H1 (cell line): ENCODE data around the gene STT3B. TPM values are rescaled to one million over a fixed set of nuclear protein-coding genes. Genes with fewer than 3 reads are reported as not detected.

Source experiments
- CTCF ChIA-PET: fragments of 300-600 bp; sonication (Branson Sonifier 250); formaldehyde crosslinking; loops from one replicate; lab custom pipeline; 2021; ENCODE audit not compliant: partially characterized antibody; lab: Charles Lee
- POLR2A ChIA-PET: fragments of 300-600 bp; sonication (Branson Sonifier 250); formaldehyde crosslinking; loops from one replicate; lab custom pipeline; 2021; ENCODE audit warnings: inconsistent platforms; ENCODE audit not compliant: partially characterized antibody; lab: Charles Lee
- DNase-seq, 2 experiments: peaks; one replicate each; pipeline versions ENCODE4 v3.0.0 to v3.0.0-alpha.2; 2010 to 2022; ENCODE audit warnings: low spot score in 2 of 2, low read depth in 1 of 2, mixed read lengths in 1 of 2
- FAIRE-seq: peaks from 2 replicates; lab custom pipeline; 2011; peaks lifted over from hg19 to GRCh38; lab: Jason Lieb, UNC
- H2AFZ ChIP-seq: 2 replicates; pipeline ENCODE4 v1.8.1; 2012; ENCODE audit warnings: low read length, inconsistent platforms
- H2AK5ac ChIP-seq: 2 replicates; pipeline ENCODE4 v1.6.1; 2013; ENCODE audit warnings: low read depth, low read length
- H2BK120ac ChIP-seq: replicated peaks from 2 replicates; pipeline ENCODE3; 2013; ENCODE audit warnings: low read depth, low read length, inconsistent platforms
- H2BK12ac ChIP-seq: 2 replicates; pipeline ENCODE4 v1.6.1; 2013; ENCODE audit warnings: low read depth, low read length
- H2BK15ac ChIP-seq: 2 replicates; pipeline ENCODE4 v1.6.1; 2013; ENCODE audit warnings: low read length
- H2BK20ac ChIP-seq: 2 replicates; pipeline ENCODE4 v1.6.1; 2013; ENCODE audit warnings: low read length
- H2BK5ac ChIP-seq: 2 replicates; pipeline ENCODE4 v1.6.1; 2013; ENCODE audit warnings: low read depth, low read length
- H3K14ac ChIP-seq: 2 replicates; pipeline ENCODE4 v1.6.1; 2013; ENCODE audit warnings: inconsistent platforms; ENCODE audit not compliant: insufficient read length
- H3K18ac ChIP-seq: 2 replicates; pipeline ENCODE4 v1.6.1; 2013; ENCODE audit warnings: low read length; ENCODE audit errors: extremely low read depth
- H3K23ac ChIP-seq: 2 replicates; pipeline ENCODE4 v1.6.1; 2013; ENCODE audit warnings: inconsistent platforms; ENCODE audit not compliant: insufficient read length
- H3K23me2 ChIP-seq: 2 replicates; pipeline ENCODE4 v1.6.1; 2013; ENCODE audit warnings: low read depth, low read length
- H3K27ac ChIP-seq: 2 replicates; pipeline ENCODE4 v1.6.1; 2011; ENCODE audit warnings: low read depth, low read length, inconsistent platforms
- H3K27me3 ChIP-seq, 4 experiments: replicated peaks in 1 of 4; 1 replicate in 1 of 4; 2 replicates in 3 of 4; pipeline versions ENCODE4 v1.6.1 to v1.8.1; 2011 to 2013; ENCODE audit warnings: low read length in 3 of 4, mild to moderate bottlenecking in 3 of 4, inconsistent platforms in 2 of 4, mixed read lengths in 2 of 4, moderate library complexity in 1 of 4; ENCODE audit not compliant: control insufficient read depth in 3 of 4, insufficient read depth in 3 of 4; ENCODE audit errors: extremely low read depth in 1 of 4
- H3K36me3 ChIP-seq, 4 experiments: 2 replicates each; pipeline versions ENCODE4 v1.6.1 to v1.8.1; 2011 to 2013; ENCODE audit warnings: mild to moderate bottlenecking in 4 of 4, low read length in 3 of 4, moderate library complexity in 2 of 4, control low read depth in 1 of 4, inconsistent platforms in 1 of 4; ENCODE audit not compliant: insufficient read depth in 4 of 4, control insufficient read depth in 2 of 4
- H3K4ac ChIP-seq: replicated peaks from 2 replicates; pipeline ENCODE3; 2013; ENCODE audit warnings: low read length, low read depth, mixed read lengths, inconsistent platforms; ENCODE audit not compliant: insufficient read length
- H3K4me1 ChIP-seq, 4 experiments: replicated peaks in 1 of 4; 1 replicate in 1 of 4; 2 replicates in 3 of 4; pipeline versions ENCODE4 v1.6.1 to v1.8.1; 2011 to 2013; ENCODE audit warnings: low read length in 3 of 4, inconsistent platforms in 2 of 4, mixed read lengths in 1 of 4; ENCODE audit not compliant: insufficient read depth in 4 of 4, control insufficient read depth in 3 of 4
- H3K4me2 ChIP-seq, 2 experiments: 2 replicates each; pipeline versions ENCODE4 v1.6.1 to v1.8.1; 2011 to 2013; ENCODE audit warnings: low read depth in 2 of 2, low read length in 2 of 2, control low read depth in 1 of 2, inconsistent platforms in 1 of 2, mild to moderate bottlenecking in 1 of 2; ENCODE audit not compliant: insufficient read depth in 1 of 2
- H3K4me3 ChIP-seq, 4 experiments: fragments of 200-600, 300-600 bp in 1 of 4; sonication (generic), shearing (Covaris generic), sonication (Bioruptor Twin) in 1 of 4; 2 replicates each; pipeline versions ENCODE4 v1.5.1 to v1.8.1; 2011 to 2016; ENCODE audit warnings: low read length in 4 of 4, low read depth in 3 of 4, control low read depth in 2 of 4, inconsistent platforms in 2 of 4, mild to moderate bottlenecking in 2 of 4, mixed read lengths in 1 of 4, moderate library complexity in 1 of 4; ENCODE audit not compliant: insufficient read depth in 2 of 4; ENCODE audit errors: extremely low read depth in 1 of 4
- H3K56ac ChIP-seq: replicated peaks from 2 replicates; pipeline ENCODE3; 2013; ENCODE audit warnings: low read depth, mild to moderate bottlenecking, mixed read lengths, low read length, inconsistent platforms; ENCODE audit not compliant: insufficient read length
- H3K79me1 ChIP-seq: 2 replicates; pipeline ENCODE4 v1.6.1; 2013; ENCODE audit warnings: low read depth, low read length, control low read depth
- H3K79me2 ChIP-seq, 2 experiments: 2 replicates each; pipeline versions ENCODE4 v1.6.1 to v1.8.1; 2012 to 2013; ENCODE audit warnings: low read length in 2 of 2, mild to moderate bottlenecking in 2 of 2, inconsistent platforms in 1 of 2; ENCODE audit not compliant: insufficient read depth in 2 of 2, control insufficient read depth in 1 of 2
- H3K9ac ChIP-seq, 4 experiments: replicated peaks in 1 of 4; 1 replicate in 1 of 4; 2 replicates in 3 of 4; pipeline versions ENCODE4 v1.6.1 to v1.8.1; 2011 to 2013; ENCODE audit warnings: low read depth in 3 of 4, low read length in 3 of 4, control low read depth in 2 of 4, mild to moderate bottlenecking in 2 of 4, moderate library complexity in 2 of 4, inconsistent platforms in 1 of 4; ENCODE audit errors: extremely low read depth in 1 of 4
- H3K9me3 ChIP-seq, 2 experiments: 2 replicates each; pipeline versions ENCODE4 v1.6.1 to v1.8.1; 2012 to 2013; ENCODE audit warnings: mild to moderate bottlenecking in 2 of 2, moderate library complexity in 2 of 2, control low read depth in 1 of 2, inconsistent platforms in 1 of 2, low read depth in 1 of 2, low read length in 1 of 2, mixed read lengths in 1 of 2; ENCODE audit not compliant: insufficient read depth in 2 of 2
- H4K20me1 ChIP-seq, 2 experiments: replicated peaks in 1 of 2; 2 replicates each; pipeline versions ENCODE3 to v1.8.1; 2011 to 2013; ENCODE audit warnings: inconsistent platforms in 2 of 2, low read length in 2 of 2, mild to moderate bottlenecking in 1 of 2; ENCODE audit not compliant: insufficient read depth in 2 of 2, control insufficient read depth in 1 of 2
- H4K5ac ChIP-seq: 2 replicates; pipeline ENCODE4 v1.6.1; 2013; ENCODE audit warnings: low read length, low read depth, mixed read lengths, inconsistent platforms; ENCODE audit not compliant: insufficient read length
- H4K8ac ChIP-seq: 2 replicates; pipeline ENCODE4 v1.8.0; 2013; ENCODE audit warnings: mild to moderate bottlenecking, moderate library complexity, low read length, inconsistent platforms; ENCODE audit not compliant: insufficient read depth; ENCODE audit errors: extremely low read depth
- H4K91ac ChIP-seq: replicated peaks from 2 replicates; pipeline ENCODE3; 2013; ENCODE audit warnings: low read length, mixed read lengths, inconsistent platforms; ENCODE audit not compliant: insufficient read length
- BRCA1 ChIP-seq: IDR thresholded peaks from 2 replicates; pipeline ENCODE4 v1.6.1; 2012; ENCODE audit warnings: low read depth, low read length, improper control_type of control experiment
- E2F6 ChIP-seq: IDR thresholded peaks from 2 replicates; pipeline ENCODE4 v1.6.1; 2012; ENCODE audit warnings: inconsistent platforms
- NRF1 ChIP-seq: IDR thresholded peaks from 2 replicates; pipeline ENCODE4 v1.6.1; 2011; ENCODE audit warnings: mild to moderate bottlenecking, low read depth, low read length, improper control_type of control experiment
- SP2 ChIP-seq: IDR thresholded peaks from 2 replicates; pipeline ENCODE4 v1.6.1; 2012; ENCODE audit warnings: mild to moderate bottlenecking, low read length, inconsistent platforms
- YY1 ChIP-seq: IDR thresholded peaks from 2 replicates; pipeline ENCODE4 v1.6.1; 2011; ENCODE audit warnings: low read depth, mild to moderate bottlenecking, low read length
- WGBS, 2 experiments: shearing (Covaris generic) in 1 of 2; methylation state at CpG; one replicate each; pipeline versions ENCODE4 v1.1.6 to v1.1.7; 2013 to 2015; ENCODE audit warnings: low lambda C conversion rate in 2 of 2, mixed read lengths in 2 of 2, inconsistent platforms in 1 of 2, low coverage in 1 of 2, missing lambda C conversion rate in 1 of 2; ENCODE audit not compliant: insufficient replicate concordance in 2 of 2, insufficient coverage in 1 of 2, insufficient read length in 1 of 2; ENCODE audit errors: extremely low coverage in 1 of 2, missing lambda C conversion rate in 1 of 2; 5-methylcytosine and 5-hydroxymethylcytosine counted together
- polyA plus RNA-seq, 7 experiments: library from polyadenylated mRNA; depleted of rRNA in 3 of 7; stranded (reverse) in 5 of 7; unstranded in 2 of 7; fragments of >200 nt in 5 of 7; fragments of 200-250 nt in 2 of 7; gene quantifications; 1 replicate in 5 of 7; 2 replicates in 1 of 7; 4 replicates in 1 of 7; pipeline versions ENCODE4 v1.2.1 to v1.2.3, GENCODE V29; 2011 to 2013; ENCODE audit warnings: missing spikeins in 2 of 7, mixed read lengths in 2 of 7
- total RNA-seq: library from RNA; stranded (reverse); fragmentation: NEBNext Ultra II Directional; extraction: Animal tissue kit (Norgen Biotek cat#: 25700); gene quantifications from 2 replicates; pipeline ENCODE4 v1.2.1, GENCODE V29; 2021

Gene STT3B
- total and polyA plus RNA-seq, 2 of the 8 experiments (the other 6 are each of a cell fraction or from before 2014, with no cell fraction given) = 43.5 to 134 TPM

- H3K36me3 ChIP-seq = peaks cover 0 to 27% (median 3%) of the 10 kb centered on the region in 4 experiments; a peak in 2 of 8 replicates
- H3K27me3 ChIP-seq = peaks cover 0 to 1% (median 0%) of the 10 kb centered on the region in 4 experiments; a peak in 1 of 7 replicates
- H4K20me1 ChIP-seq = peaks cover 0 to 2% of the 10 kb centered on the region in 2 experiments
- H4K91ac ChIP-seq = no peak overlapping the region
- H3K79me2 ChIP-seq = no peaks in the 10 kb centered on the region
- CTCF ChIA-PET = interaction anchor here (1.6 kb wide), 1 partner anchor 18 kb away, joined by 3 read pairs; no protein-coding TSS in a partner anchor
- H3K23me2 ChIP-seq = no peaks in the 10 kb centered on the region
- DNase-seq (no peak), FAIRE-seq (no peak)
- H3K18ac ChIP-seq = no peak overlapping the region
- H2AK5ac ChIP-seq = no peak overlapping the region
- H3K27ac ChIP-seq = no peak overlapping the region
- no peaks in the 10 kb centered on the region for H3K9me3 ChIP-seq
- H3K4me1 ChIP-seq = peaks cover 0 to 5% (median 0%) of the 10 kb centered on the region in 4 experiments; a peak in 1 of 7 replicates
- H4K8ac ChIP-seq = no peak overlapping the region
- no peak overlapping the region for H3K23ac ChIP-seq
- H2BK12ac ChIP-seq = no peak overlapping the region
- WGBS, 2 experiments = 93% methylated on average over 3 of the region's 3 CpGs; no CpG with 5 or more reads in 1 of the 2 experiments
- H2BK20ac ChIP-seq = no peak overlapping the region
- H4K5ac ChIP-seq = no peak overlapping the region
- no peak overlapping the region for H3K4me2 ChIP-seq
- no peak overlapping the region for H3K9ac ChIP-seq
- no peak overlapping the region for H3K4ac ChIP-seq
- H3K56ac ChIP-seq = no peak overlapping the region
- no peak overlapping the region for H3K4me3 ChIP-seq
- H2BK5ac ChIP-seq = no peak overlapping the region
- H3K14ac ChIP-seq = no peak overlapping the region
- H3K79me1 ChIP-seq = no peaks in the 10 kb centered on the region
- POLR2A ChIA-PET = no interaction called here
- no peak overlapping the region for H2AFZ ChIP-seq
- H2BK15ac ChIP-seq = no peak overlapping the region
- TF ChIP-seq E2F6 (no peak), SP2 (no peak), YY1 (no peak), NRF1 (no peak), BRCA1 (no peak)
- H2BK120ac ChIP-seq = no peak overlapping the region
These were observed 88.6 kb downstream of the STT3B start for GRCh38 chr3:31621314-31621713.
